Astrocyte (in vitro differentiated cells and primary cell): Measurements from ENCODE around the gene ECSIT. TPM values are rescaled to one million over a fixed set of nuclear protein-coding genes. Genes with fewer than 3 reads are reported as not detected.

Experiments used
- DNase-seq: peaks from one replicate; pipeline ENCODE4 v3.0.0-alpha.2; 2010; ENCODE audit warnings: low read depth
- FAIRE-seq: peaks from 2 replicates; lab custom pipeline; 2011; peaks lifted over from hg19 to GRCh38; lab: Jason Lieb, UNC
- H2AFZ ChIP-seq: 2 replicates; pipeline ENCODE4 v1.6.0; 2012; ENCODE audit warnings: low read depth, low read length, inconsistent platforms
- H3K27ac ChIP-seq: 2 replicates; pipeline ENCODE4 v1.5.1; 2011; ENCODE audit warnings: low read depth, low read length, inconsistent platforms
- H3K27me3 ChIP-seq: 2 replicates; pipeline ENCODE4 v1.6.0; 2011; ENCODE audit warnings: low read length, inconsistent platforms; ENCODE audit not compliant: insufficient read depth
- H3K36me3 ChIP-seq: 2 replicates; pipeline ENCODE4 v1.5.1; 2011; ENCODE audit warnings: low read length, inconsistent platforms; ENCODE audit not compliant: insufficient read depth
- H3K4me1 ChIP-seq: 2 replicates; pipeline ENCODE4 v1.5.1; 2011; ENCODE audit warnings: low read length, inconsistent platforms; ENCODE audit not compliant: insufficient read depth
- H3K4me2 ChIP-seq: 2 replicates; pipeline ENCODE4 v1.6.0; 2012; ENCODE audit warnings: low read length, inconsistent platforms
- H3K4me3 ChIP-seq: 2 replicates; pipeline ENCODE4 v1.5.1; 2011; ENCODE audit warnings: low read depth, mild to moderate bottlenecking, low read length, inconsistent platforms; ENCODE audit not compliant: insufficient read depth
- H3K79me2 ChIP-seq: 2 replicates; pipeline ENCODE4 v1.6.0; 2012; ENCODE audit warnings: mild to moderate bottlenecking, low read length, inconsistent platforms; ENCODE audit not compliant: insufficient read depth
- H3K9ac ChIP-seq: 2 replicates; pipeline ENCODE4 v1.6.0; 2012; ENCODE audit warnings: mild to moderate bottlenecking, low read length, inconsistent platforms
- H3K9me3 ChIP-seq: 2 replicates; pipeline ENCODE4 v1.5.1; 2012; ENCODE audit warnings: low read depth, mild to moderate bottlenecking, low read length, inconsistent platforms; ENCODE audit not compliant: insufficient read depth
- H4K20me1 ChIP-seq: 2 replicates; pipeline ENCODE4 v1.6.0; 2012; ENCODE audit warnings: low read length, inconsistent platforms; ENCODE audit not compliant: insufficient read depth
- H3K27ac Mint-ChIP-seq: one replicate; pipeline ENCODE4 v1.8.0; 2021; ENCODE audit warnings: mild to moderate bottlenecking, mixed read lengths; ENCODE audit not compliant: unreplicated experiment
- H3K27me3 Mint-ChIP-seq: one replicate; pipeline ENCODE4 v1.8.0; 2021; ENCODE audit warnings: low read depth, mixed read lengths; ENCODE audit not compliant: unreplicated experiment
- H3K36me3 Mint-ChIP-seq: one replicate; pipeline ENCODE4 v1.8.0; 2021; ENCODE audit warnings: low read depth, mixed read lengths; ENCODE audit not compliant: unreplicated experiment
- H3K4me1 Mint-ChIP-seq: one replicate; pipeline ENCODE4 v1.8.0; 2021; ENCODE audit warnings: low read depth, mixed read lengths; ENCODE audit not compliant: unreplicated experiment
- H3K4me3 Mint-ChIP-seq: one replicate; pipeline ENCODE4 v1.8.0; 2021; ENCODE audit warnings: mild to moderate bottlenecking, moderate library complexity, mixed read lengths; ENCODE audit not compliant: unreplicated experiment
- H3K9me3 Mint-ChIP-seq: one replicate; pipeline ENCODE4 v1.8.0; 2021; ENCODE audit warnings: mild to moderate bottlenecking, mixed read lengths; ENCODE audit not compliant: unreplicated experiment
- CTCF ChIP-seq: IDR thresholded peaks from 2 replicates; pipeline ENCODE4 v1.5.1; 2011; ENCODE audit warnings: low read depth, mild to moderate bottlenecking, inconsistent platforms, low read length, moderate library complexity; ENCODE audit not compliant: insufficient read depth
- EZH2 ChIP-seq: IDR thresholded peaks from 2 replicates; pipeline ENCODE4 v1.6.1; 2012; ENCODE audit warnings: mild to moderate bottlenecking, low read length, inconsistent platforms; ENCODE audit not compliant: insufficient read depth
- total RNA-seq: library from RNA; stranded (reverse); gene quantifications from 2 replicates; pipeline ENCODE4 v1.2.1, GENCODE V29; 2021

Gene ECSIT
- total RNA-seq, 1 donor from 2014 or later = 21.9 TPM

GRCh38 chr19:11499890-11500420, 29.0 kb downstream of the ECSIT start:
- no peak for TF ChIP-seq EZH2
- TF ChIP-seq CTCF = no peak
- FAIRE-seq (no peak), DNase-seq (no peak)
- H4K20me1 ChIP-seq = peaks cover 13% of the 10 kb centered on the region
- H3K9ac ChIP-seq = no peak overlapping the region
- Mint-ChIP-seq H3K27ac (peak overlapping the region; percentile 81), H3K4me3 (no peak overlapping the region), H3K4me1 (peaks cover 3% of the 10 kb centered on the region), H3K27me3 (no peaks in the 10 kb centered on the region), H3K9me3 (no peaks in the 10 kb centered on the region), H3K36me3 (peaks cover 8% of the 10 kb centered on the region)
- H3K4me2 ChIP-seq = no peak overlapping the region
- H3K27me3 ChIP-seq = no peaks in the 10 kb centered on the region
- no peaks in the 10 kb centered on the region for H3K36me3 ChIP-seq
- no peaks in the 10 kb centered on the region for H3K4me1 ChIP-seq
- no peaks in the 10 kb centered on the region for H3K79me2 ChIP-seq
- H3K4me3 ChIP-seq = no peak overlapping the region
- H2AFZ ChIP-seq = no peak overlapping the region
- H3K9me3 ChIP-seq = no peaks in the 10 kb centered on the region
- no peak overlapping the region for H3K27ac ChIP-seq

- Histone ChIP-seq H4K20me1 (peaks cover 13% of the 10 kb centered on the region), H3K4me2 (no peak overlapping the region), H3K9me3 (no peaks in the 10 kb centered on the region), H3K4me3 (no peak overlapping the region), H3K27ac (no peak overlapping the region), H3K4me1 (no peaks in the 10 kb centered on the region), H3K79me2 (no peaks in the 10 kb centered on the region), H2AFZ (no peak overlapping the region), H3K36me3 (no peaks in the 10 kb centered on the region), H3K27me3 (no peaks in the 10 kb centered on the region), H3K9ac (no peak overlapping the region)
- TF ChIP-seq CTCF = no peak
- no peak for TF ChIP-seq EZH2
- H3K27me3 Mint-ChIP-seq = no peaks in the 10 kb centered on the region
- H3K4me3 Mint-ChIP-seq = no peak overlapping the region
- H3K27ac Mint-ChIP-seq = no peak overlapping the region
- DNase-seq = no peak
- peaks cover 8% of the 10 kb centered on the region for H3K36me3 Mint-ChIP-seq
- no peaks in the 10 kb centered on the region for H3K9me3 Mint-ChIP-seq
- FAIRE-seq = no peak
- H3K4me1 Mint-ChIP-seq = peaks cover 3% of the 10 kb centered on the region
Observed at GRCh38 chr19:11499220-11499726, 29.7 kb downstream of the ECSIT start.
